HPDE6-E6E7 (cell line): ENCODE results near the gene ZDHHC12.

Experiments used
- DNase-seq: peaks from one replicate; pipeline ENCODE4 v3.0.0; 2011; ENCODE audit warnings: missing footprints; ENCODE audit errors: extremely low spot score

The ZDHHC12 gene

GRCh38 chr9:128729766-128730517 lies 6.0 kb upstream of the ZDHHC12 start:
- DNase-seq = no peak

GRCh38 chr9:128729302-128729701 lies 5.4 kb upstream of the ZDHHC12 start:
- no peak for DNase-seq

- DNase-seq = no peak
Measured at GRCh38 chr9:128728298-128728697, 4.4 kb upstream of the ZDHHC12 start.

- DNase-seq = no peak
Measured at GRCh38 chr9:128727640-128728248, 3.8 kb upstream of the ZDHHC12 start.

- DNase-seq = peak; percentile 69
Measured at GRCh38 chr9:128724744-128725211, 851 bp upstream of the ZDHHC12 start.

- DNase-seq = no peak
Measured at GRCh38 chr9:128723352-128723865, 518 bp downstream of the ZDHHC12 start.

- DNase-seq = no peak
Measured at GRCh38 chr9:128722380-128723351, 1.3 kb downstream of the ZDHHC12 start.

GRCh38 chr9:128721487-128722010 lies 2.4 kb downstream of the ZDHHC12 start:
- DNase-seq = no peak

GRCh38 chr9:128720841-128721486 lies 3.0 kb downstream of the ZDHHC12 start:
- no peak for DNase-seq

GRCh38 chr9:128719919-128720605 lies 3.9 kb downstream of the ZDHHC12 start:
- no peak for DNase-seq

GRCh38 chr9:128718475-128718874 lies 5.5 kb downstream of the ZDHHC12 start:
- no peak for DNase-seq

- DNase-seq = no peak
Measured at GRCh38 chr9:128718047-128718446, 5.9 kb downstream of the ZDHHC12 start.

GRCh38 chr9:128716581-128717254 lies 7.2 kb downstream of the ZDHHC12 start:
- DNase-seq = no peak

GRCh38 chr9:128715436-128715750 lies 8.5 kb downstream of the ZDHHC12 start:
- no peak for DNase-seq

- no peak for DNase-seq
Measured at GRCh38 chr9:128714586-128715435, 9.1 kb downstream of the ZDHHC12 start.

- DNase-seq = no peak
Measured at GRCh38 chr9:128713941-128714573, 9.9 kb downstream of the ZDHHC12 start.

- no peak for DNase-seq
Measured at GRCh38 chr9:128713411-128713780, 10.5 kb downstream of the ZDHHC12 start.

GRCh38 chr9:128712451-128713410 lies 11.2 kb downstream of the ZDHHC12 start:
- DNase-seq = no peak
